NCI-H345 treated with DMSO at 0.1 percent for 48 hours (cell line): ENCODE data around the gene MKNK1.

Source experiments
- DNase-seq: peaks from one replicate; lab custom pipeline; 2025; ENCODE audit not compliant: unreplicated experiment; lab: John Stamatoyannopoulos, UW

MKNK1 gene

DNA sequence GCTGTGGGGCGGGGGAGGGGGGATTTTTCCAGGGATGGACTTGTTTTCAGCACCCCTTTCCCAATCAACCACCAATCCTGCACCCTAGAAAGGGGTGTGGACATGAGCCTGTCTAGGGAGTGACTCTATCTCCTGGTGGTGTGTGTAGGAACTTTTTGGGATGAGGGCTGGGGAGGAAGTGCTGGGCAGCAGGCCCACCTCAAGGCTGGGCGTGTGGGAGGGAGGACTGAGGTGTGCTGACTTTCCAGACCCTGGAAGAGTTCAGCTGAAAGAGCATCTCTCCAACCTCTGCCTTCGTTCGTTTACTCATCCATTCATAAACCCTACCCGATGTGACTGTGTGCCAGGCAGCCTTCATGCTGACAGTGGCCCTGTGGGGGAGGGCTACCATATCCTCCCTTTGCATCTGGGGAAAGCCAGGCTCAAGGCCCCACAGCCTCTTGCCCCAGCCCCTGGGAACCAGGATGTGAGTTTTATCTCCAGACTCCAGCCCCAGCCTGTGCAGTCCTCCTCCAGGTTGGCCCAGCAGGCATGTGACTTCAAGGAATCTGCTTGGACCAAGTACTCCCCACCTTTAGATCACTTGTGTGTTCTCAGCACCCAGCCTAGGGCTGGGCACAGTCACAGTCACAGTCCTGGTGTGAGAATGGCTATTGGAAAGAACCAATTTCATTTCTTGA, 59.4 kb downstream of the MKNK1 start:
- no peak for DNase-seq

DNA sequence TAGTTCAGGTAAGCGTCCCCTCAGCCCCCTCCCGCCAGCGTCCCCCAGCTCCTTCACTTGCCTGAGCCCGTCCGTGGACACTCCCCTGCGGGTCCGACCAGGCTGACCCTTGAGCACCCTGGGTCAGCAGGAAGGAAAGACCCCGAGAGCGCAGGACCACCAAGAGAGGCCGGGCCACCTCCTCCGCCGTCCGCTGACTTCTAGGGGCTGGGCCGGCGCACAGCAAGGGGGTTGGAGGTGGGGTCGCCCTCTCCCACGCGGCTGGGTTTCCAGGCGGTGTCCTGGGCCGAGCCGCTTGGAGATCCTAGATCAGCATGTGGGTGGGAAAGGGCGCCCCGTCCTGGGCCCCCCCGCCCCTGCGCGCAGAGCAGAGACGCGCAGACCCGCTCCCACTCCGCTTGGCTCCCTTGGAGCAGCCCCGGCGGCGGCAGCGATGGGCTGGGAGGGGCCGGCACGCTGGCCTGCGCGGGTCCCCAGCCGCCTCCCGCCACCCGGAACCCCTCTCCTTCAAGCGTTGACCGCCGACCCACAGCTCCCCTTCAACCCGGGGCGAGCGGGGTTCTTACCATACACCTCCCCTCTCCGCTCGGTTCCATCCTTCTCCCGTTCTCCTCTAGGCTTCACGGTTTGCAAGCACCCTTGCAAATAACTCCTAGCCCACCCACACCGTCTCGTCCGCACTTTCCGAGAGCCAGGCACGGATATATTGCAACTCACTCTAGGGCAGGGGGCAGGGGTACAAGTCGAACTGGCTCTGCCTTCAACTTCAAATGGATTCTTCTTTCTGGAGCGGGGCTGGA, 60.1 kb downstream of the MKNK1 start:
- no peak for DNase-seq

DNA sequence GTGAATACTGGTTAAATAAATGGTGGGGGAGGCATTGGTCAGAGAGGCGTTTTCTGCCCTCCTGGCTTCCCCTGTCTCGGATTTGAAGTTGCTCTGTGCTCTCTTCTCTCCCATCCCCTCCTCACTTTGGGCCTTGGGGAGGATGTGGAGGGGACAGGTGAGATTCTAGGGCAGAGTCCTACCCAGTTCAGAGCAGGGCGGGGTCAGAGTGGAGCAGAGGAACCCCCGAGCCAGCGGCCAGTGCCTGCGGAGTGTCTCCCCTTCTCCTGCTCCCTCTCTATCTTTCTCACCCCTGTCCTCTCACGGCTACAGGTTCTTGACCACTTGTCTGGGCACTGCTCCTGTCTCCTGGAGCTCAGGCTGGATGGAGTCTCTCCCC, 60.7 kb downstream of the MKNK1 start:
- no peak for DNase-seq

DNA sequence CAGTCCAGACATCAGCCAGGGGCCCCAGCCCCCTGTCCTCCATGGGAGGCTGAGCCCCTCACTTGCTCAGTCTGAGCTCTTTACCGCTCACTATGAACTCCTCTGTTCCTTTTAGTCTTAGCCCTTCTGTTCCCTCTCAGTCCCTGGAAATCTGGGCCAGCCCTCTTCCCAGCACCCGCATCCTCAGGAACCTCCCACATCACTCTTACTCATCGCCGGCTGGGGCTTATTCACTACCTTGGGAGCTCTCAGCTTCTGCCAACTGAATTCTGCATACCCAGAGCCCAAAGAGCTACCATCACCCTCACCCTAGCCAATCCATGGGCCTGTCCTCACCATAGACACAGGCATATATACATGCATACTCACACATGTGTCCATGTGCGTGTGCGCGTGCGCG, 64.1 kb downstream of the MKNK1 start:
- no peak for DNase-seq

DNA sequence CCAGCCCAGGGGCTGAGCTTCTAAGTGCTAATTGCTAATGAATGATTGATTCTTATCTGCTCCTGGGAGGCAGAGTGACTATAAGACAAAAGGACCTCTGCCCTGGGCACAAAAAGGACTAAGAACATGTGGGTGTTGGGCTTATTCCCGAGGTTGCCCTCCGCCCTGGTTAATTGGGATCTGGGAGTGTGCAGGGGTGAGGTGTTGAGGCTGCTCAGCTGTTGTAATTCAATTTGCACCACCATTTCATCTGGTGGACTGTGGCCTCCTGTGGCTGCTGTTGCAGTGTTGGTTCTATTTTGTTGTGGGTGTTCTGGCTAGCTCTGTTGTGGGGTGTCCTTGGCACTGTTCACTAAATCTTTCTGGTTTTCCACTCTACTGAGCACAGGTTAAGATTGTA, 65.9 kb downstream of the MKNK1 start:
- DNase-seq = no peak

DNA sequence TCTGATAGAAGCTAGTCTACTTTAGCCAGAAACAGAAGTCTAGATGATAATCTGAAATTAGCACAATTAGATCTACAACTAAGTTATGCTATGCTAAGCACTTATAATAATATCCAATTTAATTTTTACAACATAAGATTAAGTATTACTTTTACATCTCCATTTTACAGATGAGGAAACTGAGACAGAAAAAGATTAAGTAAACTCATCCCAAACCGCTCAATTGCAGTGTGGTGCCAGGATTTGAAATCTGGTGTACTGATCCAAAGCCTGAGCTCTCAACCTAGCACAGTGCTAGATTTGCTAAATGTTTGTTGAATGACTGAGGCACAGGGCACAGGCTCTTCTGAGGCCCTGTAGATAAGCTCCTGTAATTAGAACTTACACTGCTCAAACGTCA, 66.4 kb downstream of the MKNK1 start:
- no peak for DNase-seq

DNA sequence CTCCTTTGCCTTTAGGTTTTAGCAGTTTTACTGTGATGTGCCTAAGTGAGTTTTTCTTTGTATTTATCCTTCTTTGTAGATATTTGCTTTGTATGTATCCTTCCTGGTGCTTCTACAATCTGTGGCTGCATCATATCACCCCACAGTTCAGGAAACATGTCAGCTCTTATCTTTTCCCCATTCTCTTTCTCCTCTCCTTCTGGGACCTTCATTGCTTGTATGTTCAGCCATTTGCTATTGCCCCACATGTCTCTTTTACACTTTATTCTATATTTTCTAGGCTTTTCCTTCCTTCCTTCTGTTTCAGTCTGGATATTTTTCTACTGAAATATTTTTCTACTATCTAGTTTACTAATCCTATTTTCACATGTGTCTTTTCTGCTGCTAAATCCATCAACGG, 67.5 kb downstream of the MKNK1 start:
- DNase-seq = no peak

DNA sequence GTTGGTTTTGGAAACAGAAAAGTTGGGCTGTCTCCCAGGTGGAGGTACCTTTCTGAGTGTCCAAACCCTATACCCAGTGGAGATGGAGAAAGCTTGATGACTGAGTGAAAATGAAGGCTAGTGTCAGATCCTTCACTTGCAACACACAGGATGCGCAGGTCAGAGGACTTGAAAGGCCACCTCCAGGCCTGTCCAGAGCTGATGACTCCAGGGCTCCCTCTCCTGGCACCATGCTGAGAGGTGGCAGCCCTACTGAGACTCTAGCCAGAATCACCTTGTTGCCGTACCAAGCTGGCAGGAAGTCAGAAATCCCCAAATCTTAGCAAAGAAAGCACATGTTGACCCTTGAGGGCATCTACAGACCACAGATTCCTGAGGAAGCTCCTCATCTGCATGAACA, 69.0 kb downstream of the MKNK1 start:
- no peak for DNase-seq

DNA sequence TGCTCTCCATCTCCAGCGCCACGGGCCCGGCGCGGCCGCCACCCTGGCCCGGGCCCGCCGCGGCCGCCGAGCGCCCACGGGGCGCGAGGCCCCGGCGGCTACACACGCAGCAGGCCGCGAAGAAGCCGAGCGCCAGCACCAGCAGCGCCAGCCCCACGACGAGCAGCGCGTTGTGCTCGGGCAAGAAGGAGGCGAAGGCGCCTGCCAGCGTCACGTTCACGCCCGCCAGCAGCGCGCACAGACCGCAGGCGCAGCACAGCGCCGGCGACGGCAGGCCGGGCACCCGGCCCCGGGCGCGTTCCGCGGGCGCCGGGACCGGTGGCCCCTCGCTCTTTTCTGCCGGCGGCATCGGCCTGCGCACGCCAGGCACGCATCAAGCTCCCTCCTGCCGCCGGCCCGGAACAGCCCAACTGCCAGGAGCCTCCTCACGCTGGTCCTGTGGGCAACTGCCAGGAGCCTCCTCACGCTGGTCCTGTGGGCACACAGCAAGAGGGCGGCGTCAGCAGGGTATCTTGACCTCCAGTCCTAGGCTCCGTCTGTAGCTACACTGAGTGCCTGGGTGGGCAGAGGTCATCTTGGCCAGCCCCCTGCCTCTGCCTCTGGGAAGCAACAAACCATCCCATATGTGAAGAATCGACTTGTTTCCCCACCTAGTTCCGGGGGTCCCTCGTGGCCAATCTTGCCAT, 70.7 kb downstream of the MKNK1 start:
- peak; percentile 29 for DNase-seq

DNA sequence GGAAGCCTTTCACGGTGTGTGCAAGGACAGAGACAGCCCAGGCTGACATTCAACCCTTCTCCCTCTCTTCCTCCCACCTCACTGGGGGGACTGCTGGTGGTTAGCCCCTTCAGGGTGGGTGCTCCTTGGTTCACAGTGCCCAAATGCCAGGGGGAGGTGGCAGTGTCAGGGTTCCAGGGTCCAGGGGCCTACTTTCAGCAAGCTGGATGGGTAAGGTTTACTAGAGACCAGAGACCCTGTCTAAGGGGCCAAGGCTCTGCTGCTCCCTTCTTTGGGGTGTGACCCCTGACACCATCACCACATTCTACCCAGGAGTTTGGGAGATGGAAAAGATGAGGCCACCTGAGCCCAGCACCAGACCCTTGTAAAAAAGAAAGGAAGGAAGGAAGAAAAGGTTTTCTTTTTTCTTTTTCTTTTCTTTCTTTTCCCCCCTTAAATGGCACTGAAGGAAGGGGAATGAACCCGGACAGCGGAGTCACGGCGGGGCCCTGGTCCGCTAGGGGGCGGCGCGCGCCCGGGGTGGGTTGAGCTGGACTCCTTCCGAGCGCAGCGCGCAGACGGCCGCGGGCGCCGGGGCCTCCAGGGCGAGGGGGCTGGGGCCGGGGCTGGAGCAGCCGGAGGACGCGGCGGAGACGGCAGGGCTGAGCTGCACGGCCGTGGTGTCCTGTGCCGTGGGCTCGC, 71.4 kb downstream of the MKNK1 start:
- DNase-seq = peak; percentile 33

DNA sequence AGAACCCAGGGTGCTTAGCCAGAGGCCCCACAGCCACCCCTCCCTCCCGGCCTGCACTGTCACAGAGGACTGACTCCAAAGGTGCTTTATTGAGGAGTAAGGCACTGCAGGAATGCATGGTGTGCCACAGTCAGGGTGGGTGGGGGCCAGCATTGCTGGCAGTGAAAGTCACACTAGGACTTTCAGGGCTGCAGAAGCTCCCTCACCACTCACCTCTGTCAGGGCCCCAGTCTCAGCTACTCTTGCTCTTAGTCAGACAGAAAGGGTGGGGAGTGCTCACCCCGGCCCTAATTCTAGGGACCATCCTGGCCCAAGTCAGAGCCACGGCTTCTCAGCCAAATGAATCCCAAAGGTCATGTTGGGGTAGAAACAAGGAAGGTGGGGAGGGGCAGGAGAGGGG, 72.0 kb downstream of the MKNK1 start:
- DNase-seq = no peak

DNA sequence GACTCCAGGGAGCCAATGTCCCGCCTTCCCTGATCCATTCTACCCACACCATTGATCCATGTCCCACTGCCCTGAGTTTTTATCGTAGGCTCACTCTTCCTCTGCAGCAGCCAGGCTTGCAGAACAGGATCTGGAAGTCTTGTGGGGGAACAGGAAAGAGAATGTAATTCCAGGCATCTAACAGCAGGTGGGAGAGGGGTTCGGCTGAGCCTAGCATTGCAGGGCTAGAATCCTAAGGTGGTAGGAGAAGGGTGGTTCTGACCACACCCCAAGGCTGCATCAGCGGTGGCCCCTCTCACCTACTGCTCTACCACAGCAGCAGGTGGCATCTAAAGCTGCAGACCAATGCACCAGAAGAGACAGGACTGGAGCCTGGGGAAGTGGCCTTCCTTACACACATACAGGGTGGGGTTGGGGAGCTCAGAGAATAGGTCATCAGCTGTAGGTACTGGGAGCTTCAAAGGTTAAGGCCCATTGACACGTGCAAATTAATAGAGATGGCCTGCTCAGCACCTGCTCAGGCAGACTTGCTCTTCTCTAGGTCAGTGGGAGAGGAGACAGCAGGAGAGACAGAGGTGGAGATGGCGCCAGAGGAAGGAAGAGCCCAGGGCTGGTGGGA, 73.2 kb downstream of the MKNK1 start:
- no peak for DNase-seq

DNA sequence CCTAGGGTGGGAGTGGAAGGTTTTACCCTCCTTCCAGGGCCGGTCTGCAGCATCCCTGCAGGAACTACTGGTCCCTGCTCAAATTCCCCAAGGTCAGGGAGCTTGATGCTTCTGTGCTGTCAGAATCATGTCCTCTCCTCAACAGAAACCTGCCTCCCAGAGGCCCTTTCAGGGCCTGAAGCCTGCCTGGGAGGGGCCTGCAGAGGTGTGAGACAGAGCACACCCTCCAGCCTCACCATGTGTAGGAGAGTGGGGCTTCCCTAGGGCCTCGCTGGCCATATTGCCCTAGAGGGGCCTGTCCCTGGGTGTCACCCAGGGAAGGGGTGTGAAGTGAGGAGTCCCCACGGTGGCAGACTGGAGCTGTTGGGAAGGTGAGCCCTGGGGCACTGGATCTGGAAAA, 73.8 kb downstream of the MKNK1 start:
- DNase-seq = no peak

DNA sequence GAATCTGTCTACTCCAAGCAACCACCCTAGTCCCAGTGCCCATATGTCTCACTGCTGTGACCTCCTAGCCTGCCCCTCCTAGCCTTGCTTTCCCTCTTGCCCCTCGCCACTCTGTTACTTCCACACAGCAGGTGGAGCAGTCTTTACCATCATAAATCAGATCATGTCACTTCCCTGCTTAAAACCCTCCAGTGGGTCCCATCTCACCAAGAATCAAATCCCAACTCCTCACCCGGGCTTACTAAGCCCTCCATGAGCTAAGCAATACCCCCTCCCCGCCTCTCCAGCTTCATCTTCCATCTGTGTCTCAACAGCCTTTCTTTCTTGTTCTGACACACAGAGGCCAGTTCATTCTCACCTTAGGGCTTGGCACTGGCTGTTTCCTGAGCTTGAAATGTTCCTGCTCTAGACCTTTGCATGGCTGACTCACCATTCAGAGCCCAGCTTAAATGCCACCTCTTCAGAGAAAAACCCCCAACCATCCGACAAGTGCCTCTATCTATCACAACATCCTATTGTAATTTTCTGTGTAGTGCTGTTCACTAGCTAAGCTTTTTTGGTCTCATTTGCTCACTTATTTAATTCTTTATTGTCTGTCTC, 74.9 kb downstream of the MKNK1 start:
- DNase-seq = no peak

DNA sequence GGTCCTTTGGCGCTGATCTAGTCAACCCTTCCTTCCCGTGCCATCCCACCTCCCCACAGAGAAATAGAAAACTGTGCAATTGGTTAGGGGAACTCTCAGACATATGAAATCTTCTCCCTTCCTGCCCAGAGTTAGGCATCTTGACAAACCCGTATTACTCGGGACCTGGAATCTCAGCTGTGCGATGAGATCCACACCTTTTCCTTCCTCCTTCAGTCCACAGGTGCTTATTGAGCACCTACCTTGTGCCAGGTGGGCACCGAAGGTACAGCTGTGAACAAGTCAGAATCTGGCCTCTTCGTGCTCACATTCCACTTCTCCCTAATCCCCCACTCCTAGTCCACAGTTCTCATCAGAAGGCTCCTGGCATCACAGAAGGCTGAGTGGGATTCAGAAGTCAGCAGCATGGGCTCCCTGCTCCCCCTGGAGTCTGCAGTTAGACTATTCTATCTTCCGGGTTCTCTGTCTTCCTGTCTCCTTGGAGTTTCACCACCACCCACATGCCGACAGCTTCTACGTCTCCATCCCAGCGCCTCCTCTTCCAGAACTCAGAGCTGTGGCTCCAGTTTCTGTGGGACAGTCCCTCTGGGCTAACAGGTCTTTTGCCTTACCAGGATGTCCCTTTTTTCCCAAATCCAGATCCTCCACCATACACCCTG, 75.6 kb downstream of the MKNK1 start:
- no peak for DNase-seq

DNA sequence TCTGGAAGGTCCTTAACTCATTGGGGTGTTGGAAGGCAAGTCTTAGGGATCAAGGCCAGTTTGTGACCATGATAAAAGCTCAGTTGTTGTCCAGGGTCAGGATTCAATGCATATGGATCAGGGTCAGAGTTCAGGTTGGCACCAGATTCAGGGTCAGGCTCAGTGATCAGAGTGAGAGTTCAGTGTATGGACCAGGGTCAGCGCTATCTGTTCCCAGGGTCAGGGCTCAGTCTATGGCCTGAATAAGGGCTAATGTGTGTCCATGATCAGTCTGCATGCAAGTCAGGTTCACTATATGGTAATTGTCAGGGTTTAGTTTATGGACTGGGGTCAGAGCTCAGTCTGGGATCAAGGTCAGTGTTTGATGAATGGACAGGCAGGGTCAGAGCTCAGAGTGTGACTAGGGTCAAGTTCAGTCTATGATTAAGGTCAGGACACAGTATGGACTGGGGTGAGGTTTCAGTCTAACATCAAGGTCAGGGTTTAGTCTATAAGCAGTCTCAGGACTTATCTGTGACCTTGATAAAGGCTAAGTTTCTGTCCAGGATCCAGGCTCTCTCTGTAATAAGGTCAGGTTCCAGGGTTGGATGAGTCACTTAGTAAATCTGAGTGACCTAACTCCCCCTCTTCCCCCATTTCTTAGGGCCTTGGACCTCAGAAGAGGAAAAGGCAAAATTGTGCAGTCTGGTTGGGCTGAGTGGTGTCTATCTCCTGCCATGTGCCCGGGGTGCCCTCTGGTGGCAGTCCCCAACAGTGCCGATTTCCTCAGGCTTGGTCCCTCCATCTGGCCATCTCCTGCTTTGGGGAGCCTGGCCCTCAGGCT, 76.4 kb downstream of the MKNK1 start:
- peak; percentile 62 for DNase-seq

DNA sequence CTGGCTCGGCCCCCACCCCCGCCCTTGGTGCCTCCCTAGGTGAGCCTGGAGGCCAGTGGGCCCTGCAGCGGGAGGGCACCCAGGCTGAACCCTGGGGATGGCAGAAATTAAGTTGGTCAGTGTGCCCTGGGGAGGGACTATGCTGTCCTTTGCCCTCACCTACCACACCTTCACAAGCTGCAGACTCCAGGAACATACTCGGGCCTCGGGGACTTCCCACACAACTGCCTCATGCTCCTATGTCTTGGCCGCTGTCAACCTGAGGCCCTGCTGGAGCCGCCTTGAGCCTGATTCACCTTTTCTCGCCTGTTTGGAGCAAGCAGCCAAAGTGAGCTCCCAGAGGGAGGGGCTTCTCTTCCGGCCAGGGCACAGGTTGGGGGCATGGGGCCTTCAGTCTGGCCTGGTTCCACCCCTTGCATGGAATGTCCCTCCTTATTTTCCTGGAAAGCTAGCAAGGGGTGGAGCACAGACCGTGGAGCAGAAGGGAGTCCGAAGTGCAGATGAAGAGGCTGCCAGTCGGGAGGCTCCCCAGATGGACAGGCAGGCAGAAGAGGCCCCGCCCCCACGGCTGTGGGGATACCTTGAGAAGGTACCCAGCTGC, 77.3 kb downstream of the MKNK1 start:
- no peak for DNase-seq

DNA sequence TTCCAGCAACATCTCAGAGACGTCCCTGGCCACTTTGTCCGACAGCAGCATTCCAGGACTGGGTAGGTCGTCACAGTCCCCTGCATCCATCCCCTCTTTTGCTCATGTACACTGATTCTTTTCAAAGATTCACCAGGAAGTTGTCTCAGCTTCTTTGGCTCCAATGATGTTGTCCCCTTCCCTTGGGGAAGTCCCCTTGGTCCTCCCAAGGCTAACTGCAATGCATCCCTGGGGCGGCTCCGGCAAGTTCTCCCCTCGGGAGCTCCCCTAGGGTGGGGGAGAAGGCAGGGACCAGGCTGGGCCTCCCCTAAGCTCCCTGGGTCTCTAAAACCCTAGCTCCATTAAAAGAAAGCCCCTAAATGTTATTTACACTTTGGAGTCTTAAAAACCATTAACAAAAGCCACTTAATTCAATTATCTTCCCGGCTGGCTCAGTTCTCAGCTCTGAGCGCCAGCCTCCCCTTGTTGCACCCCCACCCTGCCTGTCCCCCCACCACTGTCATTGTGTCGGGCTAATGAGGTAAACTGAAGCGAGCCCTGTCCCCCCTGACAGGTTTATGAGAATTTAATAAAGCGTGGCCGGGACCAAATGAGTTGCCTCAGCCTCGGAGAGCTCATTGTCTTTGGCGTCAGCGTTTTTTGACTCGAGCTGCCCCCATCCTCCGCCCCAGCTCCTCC, 77.9 kb downstream of the MKNK1 start:
- DNase-seq = no peak
